GM21786 (cell line): ENCODE measurements around the gene TUBB3.
"Not testable (repeated sequence)": the region's sequence is repeated elsewhere in the genome, so short reads cannot be mapped to it uniquely, and the experiment has no call there.

Experiments
- ATAC-seq: cut with Tn5 transposase; IDR thresholded peaks from one replicate; pipeline ENCODE4 v1.9.1; 2021; ENCODE audit not compliant: unreplicated experiment

TUBB3 gene

GRCh38 chr16:89917773-89918452 is 5.2 kb upstream of the TUBB3 start:
- ATAC-seq: peak; percentile 73

- no peak for ATAC-seq
Measured at GRCh38 chr16:89918453-89919347, 4.4 kb upstream of the TUBB3 start, which contains the start of gene MC1R. MC1R (plus strand) TSS chr16:89918862; CDS start chr16:89919259, 397 bp downstream.

- no peak for ATAC-seq
Measured at GRCh38 chr16:89919535-89920406, 3.4 kb upstream of the TUBB3 start.

- no peak for ATAC-seq
Measured at GRCh38 chr16:89920723-89921122, 2.4 kb upstream of the TUBB3 start.

- no peak for ATAC-seq
Measured at GRCh38 chr16:89921131-89921701, 1.9 kb upstream of the TUBB3 start.

GRCh38 chr16:89921702-89922476 is 1.3 kb upstream of the TUBB3 start:
- ATAC-seq: no peak

- ATAC-seq: no peak
Measured at GRCh38 chr16:89922477-89922883, 662 bp upstream of the TUBB3 start.

- no peak for ATAC-seq
Measured at GRCh38 chr16:89923640-89924296, 626 bp downstream of the TUBB3 start.

GRCh38 chr16:89924297-89924924 is 1.3 kb downstream of the TUBB3 start:
- ATAC-seq: no peak

GRCh38 chr16:89924925-89925307 is 1.8 kb downstream of the TUBB3 start:
- ATAC-seq: no peak

GRCh38 chr16:89925596-89926079 is 2.5 kb downstream of the TUBB3 start:
- no peak for ATAC-seq

GRCh38 chr16:89931305-89931896 is 8.3 kb downstream of the TUBB3 start:
- ATAC-seq: no peak

- no peak for ATAC-seq
Measured at GRCh38 chr16:89931964-89932363, 8.8 kb downstream of the TUBB3 start.

GRCh38 chr16:89934019-89934418 is 10.9 kb downstream of the TUBB3 start:
- ATAC-seq: not testable (repeated sequence)

GRCh38 chr16:89934611-89935553 is 11.7 kb downstream of the TUBB3 start:
- ATAC-seq: no peak

GRCh38 chr16:89935620-89936019 is 12.5 kb downstream of the TUBB3 start:
- not testable (repeated sequence) for ATAC-seq

GRCh38 chr16:89936034-89936433 is 12.9 kb downstream of the TUBB3 start:
- no peak for ATAC-seq
